Transverse colon (tissue), 4 donors: ENCODE data around the gene CYP4F2. TPM values are rescaled to one million over a fixed set of nuclear protein-coding genes. Genes with fewer than 3 reads are reported as not detected.

Source experiments
- DNase-seq: peaks from one replicate; pipeline ENCODE4 v3.0.0-alpha.2; 2019
- H3K27ac ChIP-seq, 4 donors: fragments of 200-600 bp; sonication (generic); 2 replicates each; pipeline ENCODE4 v1.5.1; 2016 to 2018; ENCODE audit warnings: inconsistent platforms in 4 of 4
- H3K27me3 ChIP-seq: fragments of 200-600 bp; sonication (generic); 2 replicates; pipeline ENCODE4 v1.5.1; 2017; ENCODE audit warnings: inconsistent platforms
- H3K36me3 ChIP-seq, 4 donors: fragments of 200-600 bp; sonication (generic); 2 replicates each; pipeline ENCODE4 v1.5.1; 2017 to 2019; ENCODE audit warnings: inconsistent platforms in 4 of 4
- H3K4me1 ChIP-seq, 4 donors: fragments of 200-600 bp; sonication (generic); 2 replicates each; pipeline ENCODE4 v1.5.1; 2017 to 2020; ENCODE audit warnings: inconsistent platforms in 4 of 4
- H3K4me3 ChIP-seq, 4 donors: fragments of 200-600 bp; sonication (generic); 1 replicate in 1 of 4; 2 replicates in 3 of 4; pipeline versions ENCODE4 v1.5.1 to v1.6.1; 2017 to 2019; ENCODE audit warnings: inconsistent platforms in 4 of 4
- H3K9me3 ChIP-seq, 2 donors: fragments of 200-600 bp; sonication (generic); 2 replicates each; pipeline ENCODE4 v1.5.1; 2017 to 2019; ENCODE audit warnings: inconsistent platforms in 2 of 2
- EP300 ChIP-seq: sonication (generic); formaldehyde crosslinking; IDR thresholded peaks from one replicate; pipeline ENCODE4 v1.6.1; 2017; ENCODE audit warnings: antibody characterized with exemption, low read depth
- POLR2A ChIP-seq: fragments of 450-650 bp; IDR thresholded peaks from one replicate; pipeline ENCODE4 v1.6.1; 2016; ENCODE audit warnings: antibody characterized with exemption, mild to moderate bottlenecking, moderate library complexity
- POLR2AphosphoS5 ChIP-seq, 3 donors: sonication (generic); formaldehyde crosslinking; IDR thresholded peaks; one replicate each; pipeline ENCODE4 v1.6.1; 2016; ENCODE audit warnings: antibody characterized with exemption in 3 of 3
- WGBS, 2 donors: methylation state at CpG; one replicate each; pipeline ENCODE4 v1.1.5; 2018; ENCODE audit warnings: low coverage in 1 of 2; 5-methylcytosine and 5-hydroxymethylcytosine counted together
- in situ Hi-C, 4 donors: fragments of 200-750 bp; cut with MboI; loops; one replicate each; pipeline versions ENCODE4 v1.15.0 to v1.15.1; 2017; ENCODE audit warnings: low sequenced_read_pairs in 3 of 4, low pct_ligation_motif_present in 1 of 4, low pct_unique_long_range_greater_than_20kb in 1 of 4
- intact Hi-C: fragments of 100-400 bp; cut with DNase I; formaldehyde crosslinking; loops from one replicate; pipeline ENCODE4 v1.15.1; 2023; ENCODE audit warnings: low total_unique reads
- total RNA-seq, 4 donors: library from RNA; depleted of rRNA; stranded (reverse); fragments of >200 nt; gene quantifications; one replicate each; pipeline ENCODE4 v1.1.0, GENCODE V29; 2016
- TF ChIP-seq, protein P1 (sequence below), 5 experiments: fragments of 200-600 bp in 3 of 5; fragments of 450-650 bp in 2 of 5; sonication (generic) in 3 of 5; IDR thresholded peaks; 1 replicate in 2 of 5; 2 replicates in 3 of 5; pipeline ENCODE4 v1.5.1; 2016 to 2017; ENCODE audit warnings: antibody characterized with exemption in 5 of 5, inconsistent platforms in 3 of 5, mild to moderate bottlenecking in 2 of 5, moderate library complexity in 1 of 5

Gene CYP4F2
- total RNA-seq, 4 donors from 2014 or later = 24.2 to 166 (median 32.7) TPM

DNA sequence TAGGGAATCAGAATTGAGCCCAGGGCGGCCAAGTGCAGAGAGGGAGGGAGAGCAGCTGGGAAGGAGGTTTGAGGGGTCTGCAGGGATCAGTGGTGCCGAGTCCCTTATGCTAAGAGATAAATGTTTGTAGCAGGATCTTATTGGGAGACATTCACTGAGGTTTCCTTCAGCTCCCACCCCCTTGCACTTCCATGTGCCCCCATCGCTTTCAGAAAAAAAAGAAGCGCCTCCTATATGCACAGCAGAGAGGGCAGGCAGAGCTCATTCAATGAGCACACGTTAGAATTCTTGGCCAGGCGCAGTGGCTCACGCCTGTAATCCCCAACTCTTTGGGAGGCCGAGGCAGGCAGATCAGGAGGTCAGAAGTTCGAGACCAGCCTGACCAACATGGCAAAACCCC, 28.0 kb downstream of the CYP4F2 start:
- Histone ChIP-seq H3K9me3 (no peaks in the 10 kb centered on the region), H3K27me3 (peaks cover 33% of the 10 kb centered on the region), H3K4me1 (no peaks in the 10 kb centered on the region), H3K36me3 (no peaks in the 10 kb centered on the region), H3K27ac (no peak overlapping the region), H3K4me3 (no peak overlapping the region)
- in situ Hi-C loops (no loop called here), intact Hi-C loops (loop anchor here (10.0 kb wide), 1 partner anchor 235 kb away; no protein-coding TSS in a partner anchor)
- WGBS, 2 donors = 68% methylated on average over 9 of the region's 9 CpGs; no CpG with 5 or more reads in 1 of the 2 donors
- no peak for DNase-seq
- TF ChIP-seq EP300 = no peak
- TF ChIP-seq, protein P1, sequence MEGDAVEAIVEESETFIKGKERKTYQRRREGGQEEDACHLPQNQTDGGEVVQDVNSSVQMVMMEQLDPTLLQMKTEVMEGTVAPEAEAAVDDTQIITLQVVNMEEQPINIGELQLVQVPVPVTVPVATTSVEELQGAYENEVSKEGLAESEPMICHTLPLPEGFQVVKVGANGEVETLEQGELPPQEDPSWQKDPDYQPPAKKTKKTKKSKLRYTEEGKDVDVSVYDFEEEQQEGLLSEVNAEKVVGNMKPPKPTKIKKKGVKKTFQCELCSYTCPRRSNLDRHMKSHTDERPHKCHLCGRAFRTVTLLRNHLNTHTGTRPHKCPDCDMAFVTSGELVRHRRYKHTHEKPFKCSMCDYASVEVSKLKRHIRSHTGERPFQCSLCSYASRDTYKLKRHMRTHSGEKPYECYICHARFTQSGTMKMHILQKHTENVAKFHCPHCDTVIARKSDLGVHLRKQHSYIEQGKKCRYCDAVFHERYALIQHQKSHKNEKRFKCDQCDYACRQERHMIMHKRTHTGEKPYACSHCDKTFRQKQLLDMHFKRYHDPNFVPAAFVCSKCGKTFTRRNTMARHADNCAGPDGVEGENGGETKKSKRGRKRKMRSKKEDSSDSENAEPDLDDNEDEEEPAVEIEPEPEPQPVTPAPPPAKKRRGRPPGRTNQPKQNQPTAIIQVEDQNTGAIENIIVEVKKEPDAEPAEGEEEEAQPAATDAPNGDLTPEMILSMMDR (IDR thresholded peaks at IDR 0.05) = no peak
- no peak for TF ChIP-seq POLR2A
- TF ChIP-seq POLR2AphosphoS5 (IDR thresholded peaks at IDR 0.05) = no peak

DNA sequence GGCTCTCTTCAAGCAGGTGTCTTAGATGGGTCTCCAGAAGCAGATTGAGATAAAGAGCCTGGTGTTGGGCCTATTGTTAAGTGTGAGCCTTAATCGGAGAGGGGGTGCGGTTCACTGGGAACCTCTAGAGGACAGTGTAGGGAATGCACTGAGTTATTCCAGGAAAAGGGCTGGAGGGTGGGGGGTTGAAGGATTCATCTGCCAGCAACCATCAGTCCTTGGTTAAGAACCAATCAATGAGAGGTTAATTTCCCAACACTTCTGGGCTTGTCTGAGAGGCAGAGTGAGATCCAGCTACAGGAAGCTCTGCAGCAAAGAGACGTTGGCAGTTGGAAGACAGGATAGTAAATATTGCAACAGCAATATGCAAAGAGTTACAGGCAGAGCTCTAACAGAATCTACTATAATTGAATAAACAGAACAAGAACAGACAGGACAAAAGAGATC, 28.7 kb downstream of the CYP4F2 start:
- Histone ChIP-seq H3K27ac (no peak overlapping the region), H3K27me3 (peaks cover 29% of the 10 kb centered on the region), H3K36me3 (no peaks in the 10 kb centered on the region), H3K9me3 (no peaks in the 10 kb centered on the region), H3K4me1 (no peaks in the 10 kb centered on the region), H3K4me3 (no peak overlapping the region)
- WGBS, 2 donors = 0 to 4% methylated on average over 1 to 3 of the region's 3 CpGs
- TF ChIP-seq, protein P1 (IDR thresholded peaks at IDR 0.05) = peak; percentile 63 to 70 (median 67)
- TF ChIP-seq POLR2AphosphoS5 (IDR thresholded peaks at IDR 0.05) = no peak
- intact Hi-C loops (no loop called here), in situ Hi-C loops (no loop called here)
- peak; percentile 33 for DNase-seq

DNA sequence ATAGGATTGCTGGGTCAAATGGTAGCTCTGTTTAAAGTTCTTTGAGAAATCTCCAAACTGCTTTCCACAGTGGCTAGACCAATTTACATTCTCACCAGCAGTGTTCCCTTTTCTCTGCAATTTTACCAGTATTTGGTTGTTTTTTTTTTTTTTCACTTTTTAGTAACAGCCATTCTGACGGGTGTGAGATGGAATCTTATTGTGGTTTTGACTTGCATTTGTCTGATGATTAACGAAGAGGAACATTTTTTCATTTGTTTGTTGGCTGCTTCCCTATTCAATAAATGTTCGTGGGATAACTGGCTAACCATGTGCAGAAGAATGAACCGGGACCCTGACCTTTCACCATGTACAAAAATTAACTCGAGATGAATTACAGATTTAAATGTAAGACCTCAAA, 31.2 kb downstream of the CYP4F2 start:
- Histone ChIP-seq H3K9me3 (no peaks in the 10 kb centered on the region), H3K4me3 (no peak overlapping the region), H3K27me3 (peaks cover 7% of the 10 kb centered on the region), H3K4me1 (no peaks in the 10 kb centered on the region), H3K36me3 (no peaks in the 10 kb centered on the region), H3K27ac (no peak overlapping the region)
- 39 to 55% methylated on average over 4 to 5 of the region's 5 CpGs for WGBS, 2 donors
- in situ Hi-C loops (no loop called here), intact Hi-C loops (no loop called here)
- TF ChIP-seq, protein P1 (IDR thresholded peaks at IDR 0.05) = no peak
- TF ChIP-seq POLR2A = no peak
- no peak for DNase-seq

DNA sequence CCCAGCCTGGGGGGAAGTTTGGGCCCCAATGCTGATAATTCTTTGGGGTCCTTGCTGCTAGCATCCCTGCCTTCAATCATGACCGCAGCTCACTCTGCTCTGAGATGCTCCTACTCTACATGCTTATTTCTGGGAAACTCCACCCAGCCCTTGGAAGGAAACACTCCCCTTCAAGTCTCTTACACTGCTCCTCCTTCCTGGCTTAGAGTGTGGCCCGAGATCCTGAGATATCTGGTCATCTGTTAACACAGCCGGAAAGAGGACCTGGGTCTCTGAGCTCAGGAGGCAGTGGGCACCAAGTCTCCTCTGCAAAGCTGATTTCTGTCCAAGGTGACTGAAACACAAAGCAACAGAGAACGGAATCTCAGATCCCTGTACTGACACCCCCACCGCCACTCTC, 33.0 kb downstream of the CYP4F2 start:
- Histone ChIP-seq H3K27ac (no peak overlapping the region), H3K4me3 (no peak overlapping the region), H3K27me3 (no peaks in the 10 kb centered on the region), H3K9me3 (no peaks in the 10 kb centered on the region), H3K4me1 (no peaks in the 10 kb centered on the region), H3K36me3 (no peaks in the 10 kb centered on the region)
- no peak for DNase-seq
- in situ Hi-C loops = no loop called here
- TF ChIP-seq POLR2AphosphoS5 (IDR thresholded peaks at IDR 0.05) = no peak
- intact Hi-C loops = no loop called here
- 60% methylated on average over 5 of the region's 5 CpGs; no CpG with 5 or more reads in 1 of the 2 donors for WGBS, 2 donors

DNA sequence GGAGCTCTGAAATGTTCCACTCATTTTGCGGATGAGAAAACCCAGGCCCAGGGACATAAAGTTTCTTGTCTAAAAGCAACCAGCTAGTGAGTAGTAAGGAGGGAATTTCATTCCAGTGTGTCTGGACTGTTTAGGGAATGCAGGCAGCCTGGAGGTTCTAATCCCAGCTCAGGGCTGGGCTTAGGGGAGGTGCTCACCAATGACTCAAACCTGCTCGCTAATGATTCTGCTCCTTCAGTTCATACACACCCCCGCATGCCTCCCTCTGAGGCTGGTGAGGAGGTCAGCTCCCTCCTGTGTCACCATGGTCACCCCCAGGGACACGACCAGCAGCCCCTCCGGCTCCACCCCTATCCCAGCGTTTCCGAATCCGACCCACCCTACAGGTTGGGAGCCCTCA, 34.6 kb downstream of the CYP4F2 start:
- intact Hi-C loops = no loop called here
- no peak for TF ChIP-seq EP300
- TF ChIP-seq POLR2A = no peak
- TF ChIP-seq, protein P1 (IDR thresholded peaks at IDR 0.05) = no peak
- no peak for TF ChIP-seq POLR2AphosphoS5 (IDR thresholded peaks at IDR 0.05)
- Histone ChIP-seq H3K4me3 (no peak overlapping the region), H3K4me1 (no peaks in the 10 kb centered on the region), H3K27me3 (no peaks in the 10 kb centered on the region), H3K9me3 (no peaks in the 10 kb centered on the region), H3K36me3 (no peaks in the 10 kb centered on the region), H3K27ac (no peak overlapping the region)
- in situ Hi-C loops = no loop called here
- WGBS, 2 donors = 53 to 88% methylated on average over 3 to 8 of the region's 8 CpGs
- DNase-seq = no peak
